Smooth muscle cell (in vitro differentiated cells): ENCODE measurements around the gene SHISA9. TPM values are rescaled to one million over a fixed set of nuclear protein-coding genes. Genes with fewer than 3 reads are reported as not detected.

Source experiments
- DNase-seq: peaks from one replicate; lab custom pipeline; 2025; ENCODE audit not compliant: unreplicated experiment; lab: John Stamatoyannopoulos, UW
- H2AFZ ChIP-seq: fragments of 200-600 bp; sonication (generic); 2 replicates; pipeline ENCODE4 v1.6.0; 2016; ENCODE audit warnings: antibody characterized with exemption, low read depth, mild to moderate bottlenecking
- H3F3A ChIP-seq: fragments of 200-600 bp; sonication (generic); 2 replicates; pipeline ENCODE4 v1.6.0; 2017; ENCODE audit warnings: antibody characterized with exemption, low read depth
- H3K27ac ChIP-seq: fragments of 200-600 bp; sonication (generic); 2 replicates; pipeline ENCODE4 v1.5.1; 2016; ENCODE audit warnings: low read depth, mild to moderate bottlenecking
- H3K27me3 ChIP-seq: fragments of 200-600 bp; sonication (generic); 2 replicates; pipeline ENCODE4 v1.6.1; 2016; ENCODE audit warnings: low read depth, mild to moderate bottlenecking
- H3K36me3 ChIP-seq: fragments of 200-600 bp; sonication (generic); 2 replicates; pipeline ENCODE4 v1.5.1; 2016; ENCODE audit warnings: low read depth
- H3K4me1 ChIP-seq: fragments of 200-600 bp; sonication (generic); 2 replicates; pipeline ENCODE4 v1.5.1; 2016; ENCODE audit warnings: low read depth
- H3K4me2 ChIP-seq: fragments of 200-600 bp; sonication (generic); 2 replicates; pipeline ENCODE4 v1.6.0; 2016; ENCODE audit warnings: mild to moderate bottlenecking
- H3K4me3 ChIP-seq: fragments of 200-600 bp; sonication (generic); 2 replicates; pipeline ENCODE4 v1.5.1; 2016; ENCODE audit warnings: mild to moderate bottlenecking
- H3K79me2 ChIP-seq: fragments of 200-600 bp; sonication (generic); 2 replicates; pipeline ENCODE4 v1.6.0; 2016; ENCODE audit warnings: low read depth, mild to moderate bottlenecking
- H3K9ac ChIP-seq: fragments of 200-600 bp; sonication (generic); 2 replicates; pipeline ENCODE4 v1.6.0; 2016; ENCODE audit warnings: low read depth
- H3K9me3 ChIP-seq: fragments of 200-600 bp; sonication (generic); replicated peaks from 2 replicates; pipeline ENCODE4 v1.5.1; 2016; ENCODE audit warnings: low read depth
- H4K20me1 ChIP-seq: fragments of 200-600 bp; sonication (generic); 2 replicates; pipeline ENCODE4 v1.6.0; 2016; ENCODE audit warnings: low read depth
- CTCF ChIP-seq: fragments of 200-600 bp; sonication (generic); IDR thresholded peaks from 2 replicates; pipeline ENCODE4 v1.5.1; 2017; ENCODE audit warnings: borderline replicate concordance, mild to moderate bottlenecking, antibody characterized with exemption; ENCODE audit not compliant: insufficient read depth, poor library complexity, severe bottlenecking
- WGBS: methylation state at CpG from one replicate; pipeline ENCODE4 v1.1.7; 2016; ENCODE audit warnings: low lambda C conversion rate; 5-methylcytosine and 5-hydroxymethylcytosine counted together
- polyA plus RNA-seq: library from polyadenylated mRNA; unstranded; fragments of >200 nt; fragmentation: Nextera tagmentation; extraction: Ambion mirVana; gene quantifications from 2 replicates; pipeline ENCODE4 v1.2.1, GENCODE V29; 2016
- total RNA-seq: library from RNA; depleted of rRNA; stranded (reverse); fragments of >200 nt; gene quantifications from 2 replicates; pipeline ENCODE4 v1.2.3, GENCODE V29; 2014

Gene SHISA9
- total and polyA plus RNA-seq, 2 experiments from 2014 or later: 0.09 TPM; not detected in 1

DNA sequence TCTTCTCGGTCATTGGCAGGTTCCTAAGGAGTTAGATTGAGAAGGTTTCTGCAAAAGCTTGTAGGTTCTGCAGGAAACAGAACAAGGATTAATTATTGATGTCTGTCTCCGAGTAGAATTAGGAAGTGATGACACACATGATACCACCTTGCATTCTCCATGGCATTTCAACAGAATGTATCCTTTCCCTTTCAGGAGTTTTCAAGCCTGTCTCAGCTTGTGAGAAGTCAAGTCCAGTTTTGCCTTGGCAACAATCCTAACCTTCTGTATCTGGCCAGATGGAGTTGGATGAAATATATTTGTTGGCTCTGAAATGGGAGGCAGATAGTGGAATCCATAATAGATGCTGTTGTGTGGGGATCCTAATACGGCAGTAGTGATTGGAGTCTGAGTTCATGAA, 235.5 kb downstream of the SHISA9 start:
- Histone ChIP-seq H3K27me3 (no peaks in the 10 kb centered on the region), H3K4me3 (no peak overlapping the region), H4K20me1 (no peaks in the 10 kb centered on the region), H3F3A (no peaks in the 10 kb centered on the region), H3K9me3 (no peaks in the 10 kb centered on the region), H3K4me2 (no peak overlapping the region), H3K27ac (no peak overlapping the region), H2AFZ (no peak overlapping the region), H3K36me3 (no peaks in the 10 kb centered on the region), H3K4me1 (no peaks in the 10 kb centered on the region), H3K79me2 (no peaks in the 10 kb centered on the region), H3K9ac (no peak overlapping the region)
- TF ChIP-seq CTCF: no peak
- no peak for DNase-seq
- WGBS: 85% methylated on average over 3 of the region's 3 CpGs

GRCh38 chr16:13138528-13138927, 237.1 kb downstream of the SHISA9 start:
- Histone ChIP-seq H3K36me3 (no peaks in the 10 kb centered on the region), H3K27ac (no peak overlapping the region), H4K20me1 (no peaks in the 10 kb centered on the region), H2AFZ (no peak overlapping the region), H3K4me1 (no peaks in the 10 kb centered on the region), H3F3A (no peaks in the 10 kb centered on the region), H3K27me3 (no peaks in the 10 kb centered on the region), H3K9me3 (no peaks in the 10 kb centered on the region), H3K9ac (no peak overlapping the region), H3K4me2 (no peak overlapping the region), H3K4me3 (no peak overlapping the region), H3K79me2 (no peaks in the 10 kb centered on the region)
- no peak for DNase-seq
- 73% methylated on average over 2 of the region's 2 CpGs for WGBS
- TF ChIP-seq CTCF: no peak

GRCh38 chr16:13139661-13140241, 238.4 kb downstream of the SHISA9 start:
- H3K4me2 ChIP-seq: no peak overlapping the region
- no peak overlapping the region for H3K27ac ChIP-seq
- H3K4me3 ChIP-seq: no peak overlapping the region
- H3K27me3 ChIP-seq: no peaks in the 10 kb centered on the region
- TF ChIP-seq CTCF: no peak
- no peaks in the 10 kb centered on the region for H4K20me1 ChIP-seq
- DNase-seq: no peak
- no peak overlapping the region for H2AFZ ChIP-seq
- H3K4me1 ChIP-seq: no peaks in the 10 kb centered on the region
- no peaks in the 10 kb centered on the region for H3K36me3 ChIP-seq
- H3K9me3 ChIP-seq: no peaks in the 10 kb centered on the region
- H3K79me2 ChIP-seq: no peaks in the 10 kb centered on the region
- H3F3A ChIP-seq: no peaks in the 10 kb centered on the region
- no peak overlapping the region for H3K9ac ChIP-seq
- WGBS: 94% methylated on average over 3 of the region's 3 CpGs

DNA sequence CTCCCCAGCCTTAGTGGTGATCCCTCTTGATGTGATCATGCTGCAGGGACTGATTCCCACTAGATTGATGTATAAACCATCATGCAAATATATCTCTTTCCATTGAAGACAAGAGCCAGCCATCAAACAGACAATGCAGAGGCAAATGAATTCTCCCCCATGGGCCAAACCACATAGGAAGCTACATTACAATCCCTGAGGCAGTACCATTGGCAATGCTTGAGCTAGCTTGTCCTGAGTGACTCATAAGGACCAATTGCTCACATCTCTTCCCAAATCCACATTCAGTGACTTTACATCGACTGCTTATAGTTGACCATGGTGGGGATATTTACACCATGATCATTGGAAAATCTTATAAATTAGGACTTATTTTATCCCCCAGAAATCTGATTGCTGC, 242.2 kb downstream of the SHISA9 start:
- Histone ChIP-seq H3K36me3 (no peaks in the 10 kb centered on the region), H3K4me2 (no peak overlapping the region), H3K4me3 (no peak overlapping the region), H3K27me3 (no peaks in the 10 kb centered on the region), H3K79me2 (no peaks in the 10 kb centered on the region), H3K9ac (no peak overlapping the region), H3F3A (no peaks in the 10 kb centered on the region), H3K27ac (no peak overlapping the region), H3K9me3 (no peaks in the 10 kb centered on the region), H3K4me1 (no peaks in the 10 kb centered on the region), H4K20me1 (no peaks in the 10 kb centered on the region), H2AFZ (no peak overlapping the region)
- TF ChIP-seq CTCF: no peak
- no peak for DNase-seq
- WGBS: 87% methylated on average over 1 of the region's 1 CpG
